Smooth muscle cell (in vitro differentiated cells): ENCODE measurements around the gene PPIL1. TPM values are rescaled to one million over a fixed set of nuclear protein-coding genes. Genes with fewer than 3 reads are reported as not detected.

Experiments
- DNase-seq: peaks from one replicate; lab custom pipeline; 2025; ENCODE audit not compliant: unreplicated experiment; lab: John Stamatoyannopoulos, UW
- H2AFZ ChIP-seq: fragments of 200-600 bp; sonication (generic); 2 replicates; pipeline ENCODE4 v1.6.0; 2016; ENCODE audit warnings: antibody characterized with exemption, low read depth, mild to moderate bottlenecking
- H3F3A ChIP-seq: fragments of 200-600 bp; sonication (generic); 2 replicates; pipeline ENCODE4 v1.6.0; 2017; ENCODE audit warnings: antibody characterized with exemption, low read depth
- H3K27ac ChIP-seq: fragments of 200-600 bp; sonication (generic); 2 replicates; pipeline ENCODE4 v1.5.1; 2016; ENCODE audit warnings: low read depth, mild to moderate bottlenecking
- H3K27me3 ChIP-seq: fragments of 200-600 bp; sonication (generic); 2 replicates; pipeline ENCODE4 v1.6.1; 2016; ENCODE audit warnings: low read depth, mild to moderate bottlenecking
- H3K36me3 ChIP-seq: fragments of 200-600 bp; sonication (generic); 2 replicates; pipeline ENCODE4 v1.5.1; 2016; ENCODE audit warnings: low read depth
- H3K4me1 ChIP-seq: fragments of 200-600 bp; sonication (generic); 2 replicates; pipeline ENCODE4 v1.5.1; 2016; ENCODE audit warnings: low read depth
- H3K4me2 ChIP-seq: fragments of 200-600 bp; sonication (generic); 2 replicates; pipeline ENCODE4 v1.6.0; 2016; ENCODE audit warnings: mild to moderate bottlenecking
- H3K4me3 ChIP-seq: fragments of 200-600 bp; sonication (generic); 2 replicates; pipeline ENCODE4 v1.5.1; 2016; ENCODE audit warnings: mild to moderate bottlenecking
- H3K79me2 ChIP-seq: fragments of 200-600 bp; sonication (generic); 2 replicates; pipeline ENCODE4 v1.6.0; 2016; ENCODE audit warnings: low read depth, mild to moderate bottlenecking
- H3K9ac ChIP-seq: fragments of 200-600 bp; sonication (generic); 2 replicates; pipeline ENCODE4 v1.6.0; 2016; ENCODE audit warnings: low read depth
- H3K9me3 ChIP-seq: fragments of 200-600 bp; sonication (generic); replicated peaks from 2 replicates; pipeline ENCODE4 v1.5.1; 2016; ENCODE audit warnings: low read depth
- H4K20me1 ChIP-seq: fragments of 200-600 bp; sonication (generic); 2 replicates; pipeline ENCODE4 v1.6.0; 2016; ENCODE audit warnings: low read depth
- CTCF ChIP-seq: fragments of 200-600 bp; sonication (generic); IDR thresholded peaks from 2 replicates; pipeline ENCODE4 v1.5.1; 2017; ENCODE audit warnings: borderline replicate concordance, mild to moderate bottlenecking, antibody characterized with exemption; ENCODE audit not compliant: insufficient read depth, poor library complexity, severe bottlenecking
- WGBS: methylation state at CpG from one replicate; pipeline ENCODE4 v1.1.7; 2016; ENCODE audit warnings: low lambda C conversion rate; 5-methylcytosine and 5-hydroxymethylcytosine counted together
- polyA plus RNA-seq: library from polyadenylated mRNA; unstranded; fragments of >200 nt; fragmentation: Nextera tagmentation; extraction: Ambion mirVana; gene quantifications from 2 replicates; pipeline ENCODE4 v1.2.1, GENCODE V29; 2016
- total RNA-seq: library from RNA; depleted of rRNA; stranded (reverse); fragments of >200 nt; gene quantifications from 2 replicates; pipeline ENCODE4 v1.2.3, GENCODE V29; 2014

The PPIL1 gene
- total and polyA plus RNA-seq, 2 experiments from 2014 or later: 45.4 to 49.3 TPM

- Histone ChIP-seq H3K4me3 (no peak overlapping the region), H3K9me3 (no peaks in the 10 kb centered on the region), H3K27me3 (no peaks in the 10 kb centered on the region), H3F3A (peaks cover 5% of the 10 kb centered on the region), H3K36me3 (no peaks in the 10 kb centered on the region), H3K79me2 (no peaks in the 10 kb centered on the region), H2AFZ (no peak overlapping the region), H4K20me1 (no peaks in the 10 kb centered on the region), H3K9ac (no peak overlapping the region), H3K27ac (no peak overlapping the region), H3K4me2 (no peak overlapping the region), H3K4me1 (peaks cover 17% of the 10 kb centered on the region)
- no peak for TF ChIP-seq CTCF
- WGBS: 84% methylated on average over 4 of the region's 4 CpGs
- DNase-seq: no peak
These were observed 27.5 kb downstream of the PPIL1 start for GRCh38 chr6:36847152-36847551.

- Histone ChIP-seq H3K9ac (no peak overlapping the region), H3K9me3 (no peaks in the 10 kb centered on the region), H3K27ac (no peak overlapping the region), H3K36me3 (no peaks in the 10 kb centered on the region), H3F3A (peaks cover 6% of the 10 kb centered on the region), H3K4me3 (no peak overlapping the region), H3K4me2 (no peak overlapping the region), H2AFZ (no peak overlapping the region), H3K79me2 (no peaks in the 10 kb centered on the region), H3K27me3 (no peaks in the 10 kb centered on the region), H3K4me1 (peaks cover 25% of the 10 kb centered on the region), H4K20me1 (no peaks in the 10 kb centered on the region)
- TF ChIP-seq CTCF: no peak
- 81% methylated on average over 4 of the region's 4 CpGs for WGBS
- DNase-seq: no peak
These were observed 29.4 kb downstream of the PPIL1 start for GRCh38 chr6:36845233-36845632.

- Histone ChIP-seq H3K4me2 (no peak overlapping the region), H3K27ac (no peak overlapping the region), H3K4me3 (no peak overlapping the region), H3K9ac (no peak overlapping the region), H3F3A (peaks cover 8% of the 10 kb centered on the region), H2AFZ (no peak overlapping the region), H3K36me3 (no peaks in the 10 kb centered on the region), H4K20me1 (no peaks in the 10 kb centered on the region), H3K27me3 (peaks cover under 1% of the 10 kb centered on the region), H3K79me2 (no peaks in the 10 kb centered on the region), H3K9me3 (no peaks in the 10 kb centered on the region), H3K4me1 (peaks cover 26% of the 10 kb centered on the region)
- no peak for DNase-seq
- TF ChIP-seq CTCF: no peak
- 70% methylated on average over 19 of the region's 19 CpGs for WGBS
These were observed 30.1 kb downstream of the PPIL1 start for GRCh38 chr6:36844232-36845170.

GRCh38 chr6:36843170-36843569, 31.4 kb downstream of the PPIL1 start:
- 93% methylated on average over 4 of the region's 4 CpGs for whole genome bisulfite sequencing
- no peak overlapping the region for H3K9ac ChIP-seq
- no peak overlapping the region for H3K4me2 ChIP-seq
- no peak for TF ChIP-seq CTCF
- peaks cover 18% of the 10 kb centered on the region for H3K4me1 ChIP-seq
- H3K4me3 ChIP-seq: no peak overlapping the region
- H4K20me1 ChIP-seq: no peaks in the 10 kb centered on the region
- H3K9me3 ChIP-seq: no peaks in the 10 kb centered on the region
- H3K27ac ChIP-seq: no peak overlapping the region
- peaks cover 4% of the 10 kb centered on the region for H3F3A ChIP-seq
- H3K36me3 ChIP-seq: no peaks in the 10 kb centered on the region
- no peaks in the 10 kb centered on the region for H3K79me2 ChIP-seq
- H3K27me3 ChIP-seq: peaks cover 14% of the 10 kb centered on the region
- no peak overlapping the region for H2AFZ ChIP-seq
- no peak for DNase-seq
